ENCODE data around the gene CAPZB. TPM values are rescaled to one million over a fixed set of nuclear protein-coding genes. Genes with fewer than 3 reads are reported as not detected.

Gene CAPZB
- total and polyA plus RNA-seq, 2 donors (not counting 3 experiments of a cell fraction or from before 2014, with no cell fraction given) = 196 to 347 TPM

DNA sequence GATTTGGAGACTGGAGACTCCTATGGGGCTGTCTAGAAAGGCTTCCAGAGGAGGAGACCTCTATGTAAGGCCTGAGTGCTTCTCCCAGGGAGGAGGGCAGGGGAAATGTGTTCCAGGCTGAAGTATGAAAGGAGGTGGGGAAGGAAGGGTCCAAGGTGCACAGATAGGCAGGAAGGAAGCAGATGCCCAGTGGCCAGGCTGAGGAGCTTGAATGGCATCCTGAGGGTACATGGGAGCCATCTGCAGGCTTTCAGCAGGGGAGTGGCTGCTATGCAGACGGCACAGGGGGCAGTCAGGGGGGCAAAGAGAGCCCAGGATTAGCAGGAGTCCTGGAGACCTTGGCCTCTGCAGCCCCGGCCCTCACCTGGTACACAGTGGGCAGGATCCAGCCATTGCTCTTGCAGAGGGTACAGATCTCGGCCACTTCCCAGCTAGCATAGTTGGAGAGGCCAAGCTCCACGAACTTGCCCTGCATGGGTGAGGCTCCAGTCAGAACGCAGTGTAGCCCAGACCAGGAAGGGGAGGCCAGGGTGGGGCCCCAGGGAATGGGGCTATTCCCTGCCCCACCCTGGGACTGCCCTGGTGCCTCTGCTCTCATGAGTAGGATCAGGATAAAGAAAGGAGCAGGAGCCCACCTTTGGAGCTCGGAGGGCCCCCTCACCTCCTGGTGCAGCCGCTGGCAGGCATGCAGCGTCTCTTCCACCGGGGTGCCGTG, 177.4 kb downstream of the CAPZB start:
- POLR2A ChIA-PET = no interaction called here
- no peak overlapping the region for H3K27ac ChIP-seq (ENCODE audit: insufficient read depth, low read depth, low read length)
- H2AFZ ChIP-seq (ENCODE audit: low read depth, low read length) = no peak overlapping the region
- H3K4me2 ChIP-seq (ENCODE audit: insufficient read depth, low read length) = no peak overlapping the region
- TF ChIP-seq EZH2 (IDR thresholded peaks at IDR 0.05; ENCODE audit: borderline replicate concordance, low read depth, low read length, severe bottlenecking) = no peak
- TF ChIP-seq POLR2A (IDR thresholded peaks at IDR 0.05; ENCODE audit: low read depth, low read length) = no peak
- no peak for TF ChIP-seq MYC (IDR thresholded peaks at IDR 0.05; ENCODE audit: low read depth, low read length)
- no peak for TF ChIP-seq JUN (IDR thresholded peaks at IDR 0.05; ENCODE audit: borderline replicate concordance, insufficient read depth, insufficient read length, low read depth)
- no peak for TF ChIP-seq GATA2 (IDR thresholded peaks at IDR 0.05; ENCODE audit: insufficient read depth, insufficient read length, low read depth, low read length)
- TF ChIP-seq POLR2AphosphoS5 (IDR thresholded peaks at IDR 0.05; ENCODE audit: insufficient read depth, low read depth, low read length) = no peak
- no peak for TF ChIP-seq FOS (IDR thresholded peaks at IDR 0.05; ENCODE audit: borderline replicate concordance, insufficient read depth, low read length)
- intact Hi-C loops (cut with micrococcal nuclease) (no loop called here), dilution Hi-C loops (cut with MboI; ENCODE audit: extremely low pct_ligation_motif_present, low sequenced_read_pairs) (no loop called here)
- no peaks in the 10 kb centered on the region for H3K9me3 ChIP-seq (replicated peaks; ENCODE audit: control insufficient read depth, insufficient read depth, low read length)
- DNase-seq (ENCODE audit: low read depth, low spot score) (no peak), FAIRE-seq (no peak)
- H4K20me1 ChIP-seq (replicated peaks; ENCODE audit: control insufficient read depth, extremely low read depth, insufficient read depth, low read length) = no peaks in the 10 kb centered on the region
- H3K27me3 ChIP-seq (ENCODE audit: control insufficient read depth in 2 of 2, insufficient read depth in 2 of 2, low read length in 2 of 2) = no peaks in the 10 kb centered on the region
- peaks cover 8% of the 10 kb centered on the region for H3K79me2 ChIP-seq (ENCODE audit: control insufficient read depth, insufficient read depth, low read length)
- CTCF ChIA-PET = no interaction called here
- H3K36me3 ChIP-seq (ENCODE audit: control insufficient read depth in 2 of 2, extremely low read depth in 1 of 2, insufficient read depth in 2 of 2, low read length in 2 of 2) = peaks cover 8 to 20% of the 10 kb centered on the region in 2 experiments
- H3K9me1 ChIP-seq (replicated peaks; ENCODE audit: control insufficient read depth, extremely low read depth, insufficient read depth, low read length) = no peaks in the 10 kb centered on the region
- no peak overlapping the region for H3K4me3 ChIP-seq (replicated peaks in 1 of 3; ENCODE audit: insufficient read depth in 1 of 3, low read depth in 1 of 3, low read length in 3 of 3)
- H3K9ac ChIP-seq (replicated peaks; ENCODE audit: extremely low read depth, insufficient read depth, low read length) = no peak overlapping the region
- no TSS peak for BruUV-seq (replicated peaks)
- peaks cover 9% of the 10 kb centered on the region for H3K4me1 ChIP-seq (ENCODE audit: control insufficient read depth, extremely low read depth, insufficient read depth, low read length)

DNA sequence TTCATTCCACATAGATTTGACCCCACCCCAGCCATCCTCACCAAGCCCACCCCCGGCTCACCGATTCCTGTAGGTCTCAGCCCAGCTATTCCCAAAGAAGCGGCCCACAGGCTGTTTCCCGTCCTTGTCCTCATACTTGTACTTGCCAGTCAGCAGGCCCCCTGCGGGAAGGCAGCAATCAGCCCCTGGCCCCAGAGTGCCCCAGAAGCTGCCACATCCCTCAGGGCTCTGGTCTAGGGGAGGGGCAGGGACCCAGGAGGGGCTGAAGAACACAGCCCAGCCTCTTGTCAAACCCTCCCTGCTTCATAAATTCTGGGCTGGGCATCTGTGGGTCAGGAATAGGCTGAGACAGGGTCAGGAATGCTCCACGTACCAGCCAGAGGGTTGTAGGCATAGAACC, 178.4 kb downstream of the CAPZB start:
- intact Hi-C loops (cut with micrococcal nuclease) = no loop called here
- Histone ChIP-seq H3K4me3 (replicated peaks in 1 of 3; ENCODE audit: insufficient read depth in 1 of 3, low read depth in 1 of 3, low read length in 3 of 3) (no peak overlapping the region), H3K79me2 (ENCODE audit: control insufficient read depth, insufficient read depth, low read length) (peaks cover 7% of the 10 kb centered on the region), H3K9ac (replicated peaks; ENCODE audit: extremely low read depth, insufficient read depth, low read length) (no peak overlapping the region), H3K9me3 (replicated peaks; ENCODE audit: control insufficient read depth, insufficient read depth, low read length) (no peaks in the 10 kb centered on the region), H3K4me1 (ENCODE audit: control insufficient read depth, extremely low read depth, insufficient read depth, low read length) (peaks cover 5% of the 10 kb centered on the region), H3K4me2 (ENCODE audit: insufficient read depth, low read length) (no peak overlapping the region), H3K9me1 (replicated peaks; ENCODE audit: control insufficient read depth, extremely low read depth, insufficient read depth, low read length) (no peaks in the 10 kb centered on the region), H4K20me1 (replicated peaks; ENCODE audit: control insufficient read depth, extremely low read depth, insufficient read depth, low read length) (no peaks in the 10 kb centered on the region), H3K27ac (ENCODE audit: insufficient read depth, low read depth, low read length) (no peak overlapping the region), H3K36me3 (ENCODE audit: control insufficient read depth in 2 of 2, extremely low read depth in 1 of 2, insufficient read depth in 2 of 2, low read length in 2 of 2) (peaks cover 8 to 20% of the 10 kb centered on the region in 2 experiments), H2AFZ (ENCODE audit: low read depth, low read length) (no peak overlapping the region), H3K27me3 (ENCODE audit: control insufficient read depth in 2 of 2, insufficient read depth in 2 of 2, low read length in 2 of 2) (no peaks in the 10 kb centered on the region)
- BruUV-seq (replicated peaks) = no TSS peak
- DNase-seq (ENCODE audit: low read depth, low spot score) (no peak), FAIRE-seq (no peak)
- ChIA-PET POLR2A (interaction anchor here (0.7 kb wide), 1 partner anchor 41 kb away, joined by 3 read pairs; no protein-coding TSS in a partner anchor), CTCF (no interaction called here)
- dilution Hi-C loops (cut with MboI; ENCODE audit: extremely low pct_ligation_motif_present, low sequenced_read_pairs) = no loop called here
- no peak for TF ChIP-seq GATA2 (IDR thresholded peaks at IDR 0.05; ENCODE audit: insufficient read depth, insufficient read length, low read depth, low read length)
- TF ChIP-seq POLR2AphosphoS5 (IDR thresholded peaks at IDR 0.05; ENCODE audit: insufficient read depth, low read depth, low read length) = no peak
- no peak for TF ChIP-seq JUN (IDR thresholded peaks at IDR 0.05; ENCODE audit: borderline replicate concordance, insufficient read depth, insufficient read length, low read depth)
- TF ChIP-seq POLR2A (IDR thresholded peaks at IDR 0.05; ENCODE audit: low read depth, low read length) = no peak
- TF ChIP-seq, protein P1, sequence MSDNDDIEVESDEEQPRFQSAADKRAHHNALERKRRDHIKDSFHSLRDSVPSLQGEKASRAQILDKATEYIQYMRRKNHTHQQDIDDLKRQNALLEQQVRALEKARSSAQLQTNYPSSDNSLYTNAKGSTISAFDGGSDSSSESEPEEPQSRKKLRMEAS (IDR thresholded peaks at IDR 0.05; ENCODE audit: insufficient read depth, insufficient read length) = no peak
- no peak for TF ChIP-seq MYC (IDR thresholded peaks at IDR 0.05; ENCODE audit: low read depth, low read length)
- no peak for TF ChIP-seq FOS (IDR thresholded peaks at IDR 0.05; ENCODE audit: borderline replicate concordance, insufficient read depth, low read length)
- TF ChIP-seq, protein P2, sequence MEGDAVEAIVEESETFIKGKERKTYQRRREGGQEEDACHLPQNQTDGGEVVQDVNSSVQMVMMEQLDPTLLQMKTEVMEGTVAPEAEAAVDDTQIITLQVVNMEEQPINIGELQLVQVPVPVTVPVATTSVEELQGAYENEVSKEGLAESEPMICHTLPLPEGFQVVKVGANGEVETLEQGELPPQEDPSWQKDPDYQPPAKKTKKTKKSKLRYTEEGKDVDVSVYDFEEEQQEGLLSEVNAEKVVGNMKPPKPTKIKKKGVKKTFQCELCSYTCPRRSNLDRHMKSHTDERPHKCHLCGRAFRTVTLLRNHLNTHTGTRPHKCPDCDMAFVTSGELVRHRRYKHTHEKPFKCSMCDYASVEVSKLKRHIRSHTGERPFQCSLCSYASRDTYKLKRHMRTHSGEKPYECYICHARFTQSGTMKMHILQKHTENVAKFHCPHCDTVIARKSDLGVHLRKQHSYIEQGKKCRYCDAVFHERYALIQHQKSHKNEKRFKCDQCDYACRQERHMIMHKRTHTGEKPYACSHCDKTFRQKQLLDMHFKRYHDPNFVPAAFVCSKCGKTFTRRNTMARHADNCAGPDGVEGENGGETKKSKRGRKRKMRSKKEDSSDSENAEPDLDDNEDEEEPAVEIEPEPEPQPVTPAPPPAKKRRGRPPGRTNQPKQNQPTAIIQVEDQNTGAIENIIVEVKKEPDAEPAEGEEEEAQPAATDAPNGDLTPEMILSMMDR (IDR thresholded peaks at IDR 0.05; ENCODE audit: extremely low read depth in 1 of 2, insufficient read depth in 1 of 2, low read depth in 1 of 2, low read length in 2 of 2) = no peak
- TF ChIP-seq EZH2 (IDR thresholded peaks at IDR 0.05; ENCODE audit: borderline replicate concordance, low read depth, low read length, severe bottlenecking) = no peak
